Endothelial cell (in vitro differentiated cells): ENCODE measurements around the gene ZC3HAV1. TPM values are rescaled to one million over a fixed set of nuclear protein-coding genes. Genes with fewer than 3 reads are reported as not detected.
A peak's percentile ranks its signal among the peaks of the same experiment; 100 is the strongest.
"Not testable (repeated sequence)": the region's sequence is repeated elsewhere in the genome, so short reads cannot be mapped to it uniquely, and the experiment has no call there.

ENCODE experiments used
- DNase-seq: peaks from one replicate; pipeline ENCODE4 v3.0.0; 2021; ENCODE audit warnings: low spot score
- H3K27ac Mint-ChIP-seq: one replicate; pipeline ENCODE4 v1.8.0; 2021; ENCODE audit warnings: mixed read lengths, inconsistent platforms; ENCODE audit not compliant: unreplicated experiment
- H3K27me3 Mint-ChIP-seq: one replicate; pipeline ENCODE4 v1.8.0; 2021; ENCODE audit warnings: mild to moderate bottlenecking, moderate library complexity, mixed read lengths, inconsistent platforms; ENCODE audit not compliant: unreplicated experiment
- H3K36me3 Mint-ChIP-seq: one replicate; pipeline ENCODE4 v1.8.0; 2021; ENCODE audit warnings: mild to moderate bottlenecking, low read depth, mixed read lengths, inconsistent platforms; ENCODE audit not compliant: unreplicated experiment
- H3K4me1 Mint-ChIP-seq: one replicate; pipeline ENCODE4 v1.8.0; 2021; ENCODE audit warnings: mild to moderate bottlenecking, mixed read lengths, inconsistent platforms; ENCODE audit not compliant: unreplicated experiment
- H3K4me3 Mint-ChIP-seq: one replicate; pipeline ENCODE4 v1.8.0; 2021; ENCODE audit warnings: mild to moderate bottlenecking, mixed read lengths, inconsistent platforms; ENCODE audit not compliant: unreplicated experiment
- H3K9me3 Mint-ChIP-seq: one replicate; pipeline ENCODE4 v1.8.0; 2021; ENCODE audit warnings: mixed read lengths, inconsistent platforms; ENCODE audit not compliant: unreplicated experiment
- total RNA-seq: library from RNA; stranded (reverse); fragmentation: NEBNext Ultra II Directional; extraction: Animal tissue kit (Norgen Biotek cat#: 25700); gene quantifications from one replicate; pipeline ENCODE4 v1.2.1, GENCODE V29; 2021; ENCODE audit not compliant: unreplicated experiment
- TF ChIP-seq, protein P1 (sequence below): fragments of 200-600 bp; sonication (generic); IDR thresholded peaks from one replicate; pipeline ENCODE4 v1.5.0; 2021; ENCODE audit warnings: antibody characterized with exemption; ENCODE audit not compliant: unreplicated experiment

The ZC3HAV1 gene
- total RNA-seq, 1 donor from 2014 or later = 50.7 TPM

DNA sequence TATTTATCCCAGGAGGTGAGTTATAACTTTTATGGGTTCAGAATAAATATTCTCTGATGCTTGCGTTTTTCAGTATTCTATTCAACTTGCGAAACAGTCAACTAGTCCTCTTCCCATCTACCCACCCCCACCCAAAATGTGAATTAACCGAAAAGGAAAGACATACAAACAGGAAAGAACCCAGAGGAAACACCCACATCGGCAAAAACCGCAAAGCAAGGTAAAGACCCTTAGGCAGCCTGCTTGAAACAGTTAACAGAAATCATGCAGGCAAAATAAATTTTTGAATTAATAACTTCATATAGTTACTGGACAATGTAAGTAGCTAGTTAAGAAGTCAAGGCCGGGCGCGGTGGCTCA is 5.4 kb downstream of the ZC3HAV1 start:
- Mint-ChIP-seq H3K27ac (peak overlapping the region; percentile 96), H3K36me3 (peaks cover 18% of the 10 kb centered on the region), H3K27me3 (peaks cover 7% of the 10 kb centered on the region), H3K4me3 (peak overlapping the region; percentile 78), H3K9me3 (no peaks in the 10 kb centered on the region), H3K4me1 (peaks cover 33% of the 10 kb centered on the region)
- peak; percentile 8 for DNase-seq
- TF ChIP-seq, protein P1, sequence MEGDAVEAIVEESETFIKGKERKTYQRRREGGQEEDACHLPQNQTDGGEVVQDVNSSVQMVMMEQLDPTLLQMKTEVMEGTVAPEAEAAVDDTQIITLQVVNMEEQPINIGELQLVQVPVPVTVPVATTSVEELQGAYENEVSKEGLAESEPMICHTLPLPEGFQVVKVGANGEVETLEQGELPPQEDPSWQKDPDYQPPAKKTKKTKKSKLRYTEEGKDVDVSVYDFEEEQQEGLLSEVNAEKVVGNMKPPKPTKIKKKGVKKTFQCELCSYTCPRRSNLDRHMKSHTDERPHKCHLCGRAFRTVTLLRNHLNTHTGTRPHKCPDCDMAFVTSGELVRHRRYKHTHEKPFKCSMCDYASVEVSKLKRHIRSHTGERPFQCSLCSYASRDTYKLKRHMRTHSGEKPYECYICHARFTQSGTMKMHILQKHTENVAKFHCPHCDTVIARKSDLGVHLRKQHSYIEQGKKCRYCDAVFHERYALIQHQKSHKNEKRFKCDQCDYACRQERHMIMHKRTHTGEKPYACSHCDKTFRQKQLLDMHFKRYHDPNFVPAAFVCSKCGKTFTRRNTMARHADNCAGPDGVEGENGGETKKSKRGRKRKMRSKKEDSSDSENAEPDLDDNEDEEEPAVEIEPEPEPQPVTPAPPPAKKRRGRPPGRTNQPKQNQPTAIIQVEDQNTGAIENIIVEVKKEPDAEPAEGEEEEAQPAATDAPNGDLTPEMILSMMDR = no peak

DNA sequence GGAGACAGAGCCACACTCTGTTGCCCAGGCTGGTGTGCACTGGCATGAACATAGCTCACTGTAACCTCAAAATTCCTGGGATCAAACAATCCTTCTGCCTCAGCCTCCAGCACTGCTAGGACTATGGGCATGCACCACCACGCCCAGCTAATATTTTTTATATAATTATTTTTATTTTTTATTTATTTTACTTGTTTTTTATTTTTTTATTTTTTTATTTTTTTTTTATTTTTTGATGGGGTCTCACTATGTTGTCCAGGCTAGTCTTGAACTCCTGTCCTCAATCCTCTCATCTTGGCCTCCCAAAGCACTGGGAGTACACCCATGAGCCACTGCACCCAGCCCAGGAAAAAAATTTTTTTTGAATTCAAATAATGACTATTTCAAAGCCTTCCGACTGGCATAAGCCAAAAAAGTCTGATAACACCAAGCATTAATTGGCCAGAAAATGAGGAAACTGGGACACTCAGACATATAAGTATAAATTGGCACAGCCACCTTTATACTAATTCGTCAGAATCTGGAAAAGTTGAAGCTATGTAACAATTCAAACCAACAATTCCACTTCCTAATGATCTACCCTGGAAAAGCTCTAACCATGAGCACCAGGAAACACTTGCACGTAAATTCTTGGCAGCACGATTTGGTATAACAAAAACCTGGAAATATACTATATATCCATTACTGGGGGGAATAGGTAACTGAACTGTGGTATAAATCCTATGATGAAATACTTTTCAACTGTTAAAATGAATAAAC is 6.3 kb downstream of the ZC3HAV1 start:
- Mint-ChIP-seq H3K9me3 (no peaks in the 10 kb centered on the region), H3K36me3 (peaks cover 18% of the 10 kb centered on the region), H3K4me3 (no peak overlapping the region), H3K27me3 (peaks cover 7% of the 10 kb centered on the region), H3K4me1 (peaks cover 33% of the 10 kb centered on the region), H3K27ac (peak overlapping the region; percentile 96)
- no peak for DNase-seq
- TF ChIP-seq, protein P1 = no peak

- not testable (repeated sequence) for DNase-seq, H3K27me3 Mint-ChIP-seq, H3K27ac Mint-ChIP-seq, H3K4me3 Mint-ChIP-seq, H3K9me3 Mint-ChIP-seq
- Mint-ChIP-seq H3K36me3 (peaks cover 11% of the 10 kb centered on the region), H3K4me1 (peaks cover 22% of the 10 kb centered on the region)
Measured at GRCh38 chr7:139101637-139102158, 7.8 kb downstream of the ZC3HAV1 start.

GRCh38 chr7:139099172-139099947 is 10.2 kb downstream of the ZC3HAV1 start:
- peaks cover 29% of the 10 kb centered on the region for H3K4me1 Mint-ChIP-seq
- H3K36me3 Mint-ChIP-seq = peaks cover 14% of the 10 kb centered on the region
- TF ChIP-seq, protein P1 = no peak
- H3K9me3 Mint-ChIP-seq = no peaks in the 10 kb centered on the region
- no peak for DNase-seq
- H3K27me3 Mint-ChIP-seq = peaks cover 1% of the 10 kb centered on the region
- H3K27ac Mint-ChIP-seq = peak overlapping the region; percentile 28
- H3K4me3 Mint-ChIP-seq = no peak overlapping the region

- H3K27me3 Mint-ChIP-seq = peaks cover 5% of the 10 kb centered on the region
- H3K4me1 Mint-ChIP-seq = peaks cover 38% of the 10 kb centered on the region
- H3K9me3 Mint-ChIP-seq = no peaks in the 10 kb centered on the region
- H3K27ac Mint-ChIP-seq = no peak overlapping the region
- TF ChIP-seq, protein P1 = no peak
- no peak for DNase-seq
- H3K4me3 Mint-ChIP-seq = peak overlapping the region; percentile 5
- peaks cover 21% of the 10 kb centered on the region for H3K36me3 Mint-ChIP-seq
Measured at GRCh38 chr7:139095194-139095659, 14.3 kb downstream of the ZC3HAV1 start.
